NCI-H2107 (cell line): ENCODE measurements around the gene ZCCHC17.

ENCODE experiments used
- DNase-seq: peaks from one replicate; lab custom pipeline; 2025; lab: John Stamatoyannopoulos, UW

ZCCHC17 gene

GRCh38 chr1:31306278-31306677 lies 9.4 kb downstream of the ZCCHC17 start:
- DNase-seq: no peak

- DNase-seq: no peak
Observed at GRCh38 chr1:31308036-31308435, 11.2 kb downstream of the ZCCHC17 start.

GRCh38 chr1:31310198-31310597 lies 13.4 kb downstream of the ZCCHC17 start:
- DNase-seq: no peak

GRCh38 chr1:31315902-31316301 lies 19.1 kb downstream of the ZCCHC17 start:
- no peak for DNase-seq

- DNase-seq: no peak
Observed at GRCh38 chr1:31318146-31318545, 21.3 kb downstream of the ZCCHC17 start.

- no peak for DNase-seq
Observed at GRCh38 chr1:31324093-31324492, 27.3 kb downstream of the ZCCHC17 start.

- no peak for DNase-seq
Observed at GRCh38 chr1:31324992-31325391, 28.2 kb downstream of the ZCCHC17 start.

GRCh38 chr1:31326461-31326860 lies 29.6 kb downstream of the ZCCHC17 start:
- DNase-seq: no peak

- DNase-seq: no peak
Observed at GRCh38 chr1:31327381-31327780, 30.5 kb downstream of the ZCCHC17 start.

GRCh38 chr1:31335007-31335406 lies 38.2 kb downstream of the ZCCHC17 start:
- peak; percentile 33 for DNase-seq

- no peak for DNase-seq
Observed at GRCh38 chr1:31336687-31337467, 40.0 kb downstream of the ZCCHC17 start.

- DNase-seq: no peak
Observed at GRCh38 chr1:31344503-31344902, 47.7 kb downstream of the ZCCHC17 start.

- no peak for DNase-seq
Observed at GRCh38 chr1:31345635-31346034, 48.8 kb downstream of the ZCCHC17 start.

GRCh38 chr1:31346785-31347184 lies 50.0 kb downstream of the ZCCHC17 start:
- DNase-seq: no peak

GRCh38 chr1:31348449-31348848 lies 51.6 kb downstream of the ZCCHC17 start:
- no peak for DNase-seq

GRCh38 chr1:31354283-31354682 lies 57.5 kb downstream of the ZCCHC17 start:
- DNase-seq: no peak

- no peak for DNase-seq
Observed at GRCh38 chr1:31356427-31356826, 59.6 kb downstream of the ZCCHC17 start.

- DNase-seq: no peak
Observed at GRCh38 chr1:31361607-31362006, 64.8 kb downstream of the ZCCHC17 start.

- DNase-seq: no peak
Observed at GRCh38 chr1:31362032-31362431, 65.2 kb downstream of the ZCCHC17 start.

GRCh38 chr1:31364561-31365250 lies 67.9 kb downstream of the ZCCHC17 start:
- DNase-seq: no peak

GRCh38 chr1:31366796-31367195 lies 70.0 kb downstream of the ZCCHC17 start:
- DNase-seq: no peak

GRCh38 chr1:31368611-31369107 lies 71.8 kb downstream of the ZCCHC17 start:
- DNase-seq: no peak

GRCh38 chr1:31370021-31370420 lies 73.2 kb downstream of the ZCCHC17 start:
- DNase-seq: no peak
